ENCODE measurements around the gene PRR5L.
A peak's percentile ranks its signal among the peaks of the same experiment; 100 is the strongest.

PRR5L gene

DNA sequence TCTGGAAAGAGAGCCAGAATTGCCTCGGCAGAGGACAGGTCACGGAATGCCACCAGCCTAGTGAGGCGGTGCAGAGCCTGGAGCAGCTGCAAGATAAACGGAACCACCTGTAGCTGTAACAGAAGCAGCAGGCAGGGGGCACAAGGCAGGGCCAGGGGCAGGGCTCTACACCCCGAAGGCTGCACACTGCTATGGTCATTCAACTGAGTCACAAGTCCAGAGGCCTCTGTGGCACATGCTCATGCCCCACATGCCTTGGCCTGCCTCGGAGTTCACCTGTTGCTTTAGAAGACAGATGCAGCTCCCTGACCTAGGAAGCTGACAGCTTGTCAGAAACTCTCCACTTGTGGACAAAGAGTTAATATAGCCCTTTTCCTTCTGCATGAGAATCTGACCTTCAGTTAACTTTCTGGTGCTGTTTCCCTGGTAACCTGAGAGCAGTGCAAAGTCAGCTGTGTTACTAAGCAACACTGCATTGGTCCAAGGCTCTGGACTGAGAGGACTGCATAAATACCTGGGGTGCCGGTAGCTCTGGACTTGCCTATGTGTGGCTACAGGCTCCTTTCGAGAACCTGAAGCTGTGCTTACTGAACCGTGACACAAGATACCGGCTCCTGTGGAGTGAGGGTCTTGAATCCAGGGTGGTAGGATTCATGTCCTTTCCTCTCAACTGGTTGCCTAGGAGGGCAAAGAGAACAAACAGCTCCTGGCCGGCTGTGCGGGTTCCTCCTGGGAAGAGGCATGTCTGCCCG is 17.4 kb upstream of the PRR5L start:
- no peak for DNase-seq (ENCODE audit: low read depth in 4 of 4, low spot score in 1 of 4)

- DNase-seq (ENCODE audit: low read depth in 4 of 4, low spot score in 1 of 4) = no peak
Measured at GRCh38 chr11:36280531-36280930, 15.6 kb upstream of the PRR5L start.

GRCh38 chr11:36281850-36282249 is 14.2 kb upstream of the PRR5L start:
- DNase-seq (ENCODE audit: low read depth in 4 of 4, low spot score in 1 of 4) = no peak

GRCh38 chr11:36282926-36283325 is 13.2 kb upstream of the PRR5L start:
- DNase-seq (ENCODE audit: low read depth in 4 of 4, low spot score in 1 of 4) = no peak

- DNase-seq (ENCODE audit: low read depth in 4 of 4, low spot score in 1 of 4) = no peak
Measured at GRCh38 chr11:36288442-36289225, 7.5 kb upstream of the PRR5L start.

DNA sequence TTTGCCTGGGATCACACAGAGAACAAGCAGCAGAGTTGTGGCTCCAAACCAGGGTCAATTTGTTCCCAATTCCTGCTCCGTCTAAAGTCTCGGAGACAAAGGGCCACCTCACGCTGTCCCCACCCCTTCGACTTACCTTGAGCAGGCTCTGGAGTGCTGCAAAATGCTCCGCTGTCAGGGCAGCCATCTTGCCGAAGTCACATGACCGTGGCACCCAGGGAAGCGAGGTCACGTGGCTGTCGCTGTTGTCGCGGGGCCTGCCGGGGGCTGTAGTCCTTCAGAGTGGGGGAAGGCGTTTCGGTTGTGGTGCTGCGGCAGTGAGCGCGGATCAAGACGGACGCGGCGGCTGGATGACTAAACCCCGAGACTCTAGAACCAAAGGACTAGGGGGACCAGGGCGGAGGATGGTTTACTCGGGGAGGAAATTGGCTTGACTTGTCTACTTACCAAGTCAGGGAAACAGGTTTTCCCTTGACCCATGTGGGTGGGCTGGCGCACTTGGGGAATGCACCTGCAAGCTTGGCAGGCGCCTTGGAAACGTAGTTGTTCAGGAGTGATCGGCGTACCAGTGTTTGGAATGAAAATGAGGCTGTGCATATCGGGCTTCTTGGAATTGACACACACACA is 6.7 kb upstream of the PRR5L start, which contains the start of gene COMMD9:
Gene COMMD9 (minus strand): TSS at position 199 of the 627 bp plus-strand sequence. CDS start 12 bp downstream, at position 187.
- DNase-seq (ENCODE audit: low read depth in 4 of 4, low spot score in 1 of 4) = peak; percentile 84 to 92 (median 88)

- no peak for DNase-seq (ENCODE audit: low read depth in 4 of 4, low spot score in 1 of 4)
Measured at GRCh38 chr11:36292311-36292722, 3.8 kb upstream of the PRR5L start.

GRCh38 chr11:36296884-36297543 is 926 bp downstream of the PRR5L start:
- DNase-seq (ENCODE audit: low read depth in 4 of 4, low spot score in 1 of 4) = no peak

- no peak for DNase-seq (ENCODE audit: low read depth in 4 of 4, low spot score in 1 of 4)
Measured at GRCh38 chr11:36300650-36301049, 4.6 kb downstream of the PRR5L start.

DNA sequence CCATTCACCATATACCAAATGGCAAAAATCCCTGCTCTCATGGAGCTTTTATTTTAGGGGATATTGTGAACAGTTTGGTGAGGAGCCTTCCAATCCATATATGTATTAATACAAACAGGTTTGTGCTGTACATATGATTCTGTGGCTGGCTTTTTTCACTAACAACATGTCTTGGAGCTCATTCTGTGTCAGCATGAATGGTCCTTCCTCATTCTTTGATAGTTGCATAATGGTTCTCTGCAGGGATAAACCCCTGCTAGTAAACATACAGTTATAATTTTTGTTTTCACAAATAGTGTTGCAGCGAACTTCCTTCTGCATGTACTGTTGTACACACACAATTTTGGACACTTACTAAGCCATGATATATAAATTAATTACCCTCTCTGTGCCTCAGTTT is 8.3 kb downstream of the PRR5L start:
- no peak for DNase-seq (ENCODE audit: low read depth in 4 of 4, low spot score in 1 of 4)

- no peak for DNase-seq (ENCODE audit: low read depth in 4 of 4, low spot score in 1 of 4)
Measured at GRCh38 chr11:36305047-36305446, 9.0 kb downstream of the PRR5L start.

GRCh38 chr11:36306888-36307287 is 10.8 kb downstream of the PRR5L start:
- DNase-seq (ENCODE audit: low read depth in 4 of 4, low spot score in 1 of 4) = no peak

- DNase-seq (ENCODE audit: low read depth in 4 of 4, low spot score in 1 of 4) = no peak
Measured at GRCh38 chr11:36308577-36308976, 12.5 kb downstream of the PRR5L start.

DNA sequence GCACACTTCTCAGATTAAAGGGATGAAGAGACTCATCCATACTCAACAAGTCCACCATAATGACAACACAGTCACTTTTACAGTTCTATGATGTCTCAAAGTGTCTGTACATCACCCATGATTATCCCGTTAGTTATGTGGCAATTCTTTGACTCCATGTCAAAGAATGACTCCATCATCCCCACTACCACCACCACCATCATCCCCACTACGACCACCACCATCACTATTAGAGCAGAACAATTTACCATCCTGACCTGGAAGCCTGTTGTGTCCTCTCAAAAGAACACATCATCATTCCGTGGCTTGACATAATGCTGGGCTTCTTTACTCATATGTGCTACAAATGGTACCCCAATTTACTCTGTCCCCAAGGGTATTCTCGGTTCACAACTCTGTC is 13.7 kb downstream of the PRR5L start:
- DNase-seq (ENCODE audit: low read depth in 4 of 4, low spot score in 1 of 4) = no peak

DNA sequence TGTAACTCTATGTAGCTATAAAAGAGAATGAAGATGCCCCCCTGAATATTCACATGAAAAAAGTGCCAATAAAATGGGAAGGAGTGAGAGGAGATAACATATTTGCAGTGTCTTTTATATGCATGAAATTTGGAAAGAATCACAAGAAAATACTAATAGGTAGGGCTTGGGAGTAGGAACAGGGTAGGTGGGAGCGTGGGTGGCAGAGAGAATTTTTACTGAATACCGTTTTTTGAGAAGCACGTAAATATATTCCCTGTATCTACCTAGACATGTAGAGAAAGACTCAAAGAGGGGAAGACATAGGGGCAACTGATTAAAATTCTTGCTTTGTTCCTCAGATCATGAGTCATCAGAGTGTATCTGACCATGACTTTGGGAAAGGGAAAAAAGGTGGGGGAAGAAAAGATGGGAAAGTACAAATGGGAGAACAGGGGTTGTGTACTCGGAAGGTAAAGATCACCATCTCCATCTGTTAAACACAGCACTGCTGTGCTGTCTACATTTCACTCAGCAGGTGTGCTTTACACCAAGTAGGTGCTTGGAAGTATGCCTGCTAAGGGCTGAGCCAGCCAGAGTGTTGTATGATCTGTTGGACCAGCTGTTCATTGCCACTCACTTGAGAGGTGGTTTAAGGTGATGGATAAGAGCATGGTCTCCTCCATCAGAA is 16.0 kb downstream of the PRR5L start:
- DNase-seq (ENCODE audit: low read depth in 4 of 4, low spot score in 1 of 4) = no peak

- DNase-seq (ENCODE audit: low read depth in 4 of 4, low spot score in 1 of 4) = no peak
Measured at GRCh38 chr11:36312611-36313472, 16.8 kb downstream of the PRR5L start.

DNA sequence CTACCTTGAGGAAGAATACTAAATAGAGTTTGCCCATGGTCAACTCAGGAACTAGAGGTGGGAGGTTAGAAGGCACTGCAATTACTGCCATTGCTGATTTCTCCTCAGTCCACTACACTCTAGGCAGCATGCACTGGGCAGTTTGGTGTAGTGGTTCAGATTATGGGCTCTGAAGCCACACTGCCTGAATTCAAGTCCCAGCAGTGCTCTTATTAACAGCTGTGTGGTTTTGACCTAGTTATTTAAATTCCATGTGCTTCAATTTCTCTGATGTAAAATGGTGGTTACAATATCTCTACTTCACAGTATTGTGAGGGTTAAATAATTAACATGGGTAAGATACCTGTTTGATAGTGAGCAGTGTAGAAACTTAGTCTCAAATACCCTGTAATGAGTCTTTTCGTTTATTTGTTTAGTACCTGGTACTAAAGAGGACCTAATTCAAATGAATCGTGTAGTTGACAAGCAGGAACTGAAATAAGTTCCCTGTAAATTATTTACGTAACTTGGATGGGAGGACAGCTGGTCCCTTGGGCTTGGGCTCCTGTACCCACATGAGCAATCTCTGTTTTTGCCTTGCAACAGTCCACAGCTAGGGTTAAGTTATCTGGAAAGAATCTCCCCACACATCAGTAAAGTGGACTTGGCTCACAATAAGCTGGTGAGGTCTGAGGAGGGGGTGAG is 17.8 kb downstream of the PRR5L start:
- no peak for DNase-seq (ENCODE audit: low read depth in 4 of 4, low spot score in 1 of 4)

DNA sequence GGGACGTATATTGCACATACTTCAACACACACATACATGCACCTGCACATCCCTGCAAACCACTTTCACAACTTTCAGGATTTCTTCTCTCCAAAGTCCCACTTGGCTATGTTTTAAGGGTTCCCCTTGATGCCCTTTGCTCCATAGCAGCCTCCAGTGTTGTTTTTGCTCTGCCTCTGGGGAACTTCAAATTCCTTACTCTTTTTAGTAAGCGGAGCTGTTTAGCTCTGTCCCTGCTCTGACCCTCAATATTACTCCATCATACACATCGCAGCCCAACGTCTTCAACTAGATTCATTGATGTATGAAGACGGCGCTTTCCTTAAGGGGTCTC is 18.3 kb downstream of the PRR5L start:
- DNase-seq (ENCODE audit: low read depth in 4 of 4, low spot score in 1 of 4) = no peak

DNA sequence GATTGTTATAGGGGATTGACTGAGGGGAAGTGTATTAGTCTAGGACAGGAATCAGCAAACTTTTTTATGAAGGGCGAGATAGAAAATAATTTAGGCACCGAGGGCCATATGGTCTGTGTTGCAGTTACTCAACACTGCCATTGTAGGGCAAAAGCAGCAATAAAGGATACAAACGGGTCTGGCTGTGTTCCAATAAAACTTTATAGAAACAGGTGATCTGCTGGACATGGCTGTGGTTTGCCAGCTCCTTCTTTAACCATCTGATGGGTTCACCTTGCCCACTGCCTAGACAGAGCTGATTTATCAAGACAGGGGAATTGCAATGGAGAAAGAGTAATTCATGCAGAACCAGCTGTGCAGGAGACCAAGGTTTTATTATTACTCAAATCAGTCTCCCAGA is 20.0 kb downstream of the PRR5L start:
- no peak for DNase-seq (ENCODE audit: low read depth in 4 of 4, low spot score in 1 of 4)

- no peak for DNase-seq (ENCODE audit: low read depth in 4 of 4, low spot score in 1 of 4)
Measured at GRCh38 chr11:36317992-36318391, 21.9 kb downstream of the PRR5L start.

All from stimulated activated CD4-positive, alpha-beta T cell treated with anti-CD3 and anti-CD28 coated beads, Interleukin-1b, Interleukin-23, amount 100 ng/mL, for 24 hours (primary cell).